Measurements from ENCODE around the gene RNF17. TPM values are rescaled to one million over a fixed set of nuclear protein-coding genes. Genes with fewer than 3 reads are reported as not detected.

RNF17 gene
- total RNA-seq, 1 donor from 2014 or later: not detected

DNA sequence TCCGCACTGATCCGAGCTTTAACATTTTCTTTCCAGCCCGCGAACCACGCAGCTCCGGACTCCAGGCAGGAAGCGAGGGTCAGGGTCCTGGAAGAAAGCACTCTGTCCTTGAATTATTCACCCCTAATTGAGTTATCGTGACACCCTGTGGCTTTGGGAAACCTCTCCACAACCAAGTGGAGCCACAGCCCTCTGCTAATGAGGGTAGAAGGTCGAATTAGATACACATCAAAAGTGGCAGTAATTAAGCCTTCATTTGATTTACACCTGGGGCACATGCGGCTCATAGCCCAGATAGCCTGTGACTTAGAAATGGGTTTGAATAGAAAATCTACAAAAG lies 15.9 kb upstream of the RNF17 start:
- no peaks in the 10 kb centered on the region for H3K9me3 ChIP-seq
- no peak overlapping the region for H3K27ac ChIP-seq
- ATAC-seq: no peak
- H3K27me3 ChIP-seq (ENCODE audit: low read depth): peaks cover 55% of the 10 kb centered on the region
- DNase-seq: no peak
- peaks cover 9% of the 10 kb centered on the region for H3K4me1 ChIP-seq
- no peaks in the 10 kb centered on the region for H3K36me3 ChIP-seq
- peak overlapping the region; percentile 42 for H3K4me3 ChIP-seq
- intact Hi-C loops (cut with DNase I): no loop called here
- TF ChIP-seq, protein P1, sequence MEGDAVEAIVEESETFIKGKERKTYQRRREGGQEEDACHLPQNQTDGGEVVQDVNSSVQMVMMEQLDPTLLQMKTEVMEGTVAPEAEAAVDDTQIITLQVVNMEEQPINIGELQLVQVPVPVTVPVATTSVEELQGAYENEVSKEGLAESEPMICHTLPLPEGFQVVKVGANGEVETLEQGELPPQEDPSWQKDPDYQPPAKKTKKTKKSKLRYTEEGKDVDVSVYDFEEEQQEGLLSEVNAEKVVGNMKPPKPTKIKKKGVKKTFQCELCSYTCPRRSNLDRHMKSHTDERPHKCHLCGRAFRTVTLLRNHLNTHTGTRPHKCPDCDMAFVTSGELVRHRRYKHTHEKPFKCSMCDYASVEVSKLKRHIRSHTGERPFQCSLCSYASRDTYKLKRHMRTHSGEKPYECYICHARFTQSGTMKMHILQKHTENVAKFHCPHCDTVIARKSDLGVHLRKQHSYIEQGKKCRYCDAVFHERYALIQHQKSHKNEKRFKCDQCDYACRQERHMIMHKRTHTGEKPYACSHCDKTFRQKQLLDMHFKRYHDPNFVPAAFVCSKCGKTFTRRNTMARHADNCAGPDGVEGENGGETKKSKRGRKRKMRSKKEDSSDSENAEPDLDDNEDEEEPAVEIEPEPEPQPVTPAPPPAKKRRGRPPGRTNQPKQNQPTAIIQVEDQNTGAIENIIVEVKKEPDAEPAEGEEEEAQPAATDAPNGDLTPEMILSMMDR (IDR thresholded peaks at IDR 0.05): no peak

GRCh38 chr13:24759197-24759596 lies 4.8 kb upstream of the RNF17 start:
- H3K27me3 ChIP-seq (ENCODE audit: low read depth): no peaks in the 10 kb centered on the region
- no peaks in the 10 kb centered on the region for H3K9me3 ChIP-seq
- H3K4me1 ChIP-seq: no peaks in the 10 kb centered on the region
- DNase-seq (no peak), ATAC-seq (no peak)
- intact Hi-C loops (cut with DNase I): no loop called here
- no peak overlapping the region for H3K4me3 ChIP-seq
- H3K27ac ChIP-seq: no peak overlapping the region
- TF ChIP-seq, protein P1 (IDR thresholded peaks at IDR 0.05): no peak
- no peaks in the 10 kb centered on the region for H3K36me3 ChIP-seq

DNA sequence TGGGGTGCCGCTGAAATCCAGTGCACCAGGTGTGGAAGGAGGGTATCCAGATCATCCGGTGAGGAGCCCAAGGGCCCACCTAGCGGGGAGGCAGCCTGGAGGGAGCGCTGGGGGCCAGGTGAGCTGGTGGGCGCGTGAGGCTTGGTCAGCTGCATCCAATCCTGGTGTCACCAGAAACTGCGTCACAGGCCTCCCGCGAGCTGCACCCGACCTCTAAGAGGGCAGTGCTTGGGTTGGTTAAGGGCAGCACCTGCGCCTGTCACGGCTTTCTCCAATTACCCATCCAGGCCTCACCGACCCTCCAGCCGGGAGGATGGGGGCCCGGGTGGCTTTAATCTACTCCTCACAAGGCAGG lies 284 bp downstream of the RNF17 start:
- Histone ChIP-seq H3K4me3 (no peak overlapping the region), H3K4me1 (no peaks in the 10 kb centered on the region), H3K36me3 (no peaks in the 10 kb centered on the region), H3K9me3 (no peaks in the 10 kb centered on the region), H3K27me3 (ENCODE audit: low read depth) (no peaks in the 10 kb centered on the region), H3K27ac (no peak overlapping the region)
- TF ChIP-seq, protein P1 (IDR thresholded peaks at IDR 0.05): no peak
- ATAC-seq: no peak
- no peak for DNase-seq
- intact Hi-C loops (cut with DNase I): no loop called here

DNA sequence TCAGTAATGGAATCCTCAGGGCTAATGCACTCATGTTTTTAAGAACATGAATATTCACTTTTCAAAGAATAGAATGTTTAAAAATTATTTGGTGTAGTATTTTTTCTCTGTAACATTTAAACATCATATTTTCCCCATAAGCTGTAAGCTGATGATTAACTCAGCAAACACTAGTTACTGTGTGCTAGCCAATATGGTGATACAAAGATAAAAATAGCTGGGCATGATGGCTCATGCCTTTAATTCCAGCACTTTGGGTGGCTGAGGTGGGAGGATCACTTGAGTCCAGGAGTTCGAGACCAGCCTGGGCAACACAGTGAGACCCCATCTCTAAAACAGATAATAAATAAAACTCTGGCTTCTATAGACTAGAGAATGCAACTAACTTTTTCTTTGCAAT lies 13.2 kb downstream of the RNF17 start:
- Histone ChIP-seq H3K4me1 (no peaks in the 10 kb centered on the region), H3K27ac (no peak overlapping the region), H3K36me3 (no peaks in the 10 kb centered on the region), H3K4me3 (no peak overlapping the region), H3K27me3 (ENCODE audit: low read depth) (no peaks in the 10 kb centered on the region), H3K9me3 (no peaks in the 10 kb centered on the region)
- intact Hi-C loops (cut with DNase I): no loop called here
- ATAC-seq (no peak), DNase-seq (no peak)
- TF ChIP-seq, protein P1 (IDR thresholded peaks at IDR 0.05): no peak

- H3K36me3 ChIP-seq: no peaks in the 10 kb centered on the region
- intact Hi-C loops (cut with DNase I): no loop called here
- TF ChIP-seq, protein P1 (IDR thresholded peaks at IDR 0.05): no peak
- no peaks in the 10 kb centered on the region for H3K27me3 ChIP-seq (ENCODE audit: low read depth)
- peaks cover 6% of the 10 kb centered on the region for H3K9me3 ChIP-seq
- ATAC-seq (no peak), DNase-seq (no peak)
- no peaks in the 10 kb centered on the region for H3K4me1 ChIP-seq
- H3K27ac ChIP-seq: no peak overlapping the region
- H3K4me3 ChIP-seq: no peak overlapping the region
Measured at GRCh38 chr13:24784319-24784718, 20.4 kb downstream of the RNF17 start.

DNA sequence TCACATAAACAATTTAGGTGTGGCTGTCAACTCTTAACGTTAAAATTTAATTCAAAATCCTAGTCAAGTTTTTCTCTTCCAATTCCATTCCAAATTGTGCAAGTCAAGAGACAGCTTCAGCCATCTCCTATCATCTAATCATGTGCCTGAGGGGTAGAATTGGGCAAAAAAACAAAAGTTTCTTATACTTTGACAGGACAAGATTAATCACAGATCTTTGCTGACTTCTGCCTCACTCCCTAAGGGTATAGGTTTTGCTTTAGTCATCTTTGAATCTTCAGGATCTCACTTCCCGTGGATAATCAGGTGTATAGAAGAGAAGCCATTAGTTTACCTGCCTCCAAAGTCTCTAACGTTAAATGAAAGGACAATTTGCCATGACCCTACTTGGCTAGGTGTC lies 24.6 kb downstream of the RNF17 start:
- TF ChIP-seq, protein P1 (IDR thresholded peaks at IDR 0.05): no peak
- DNase-seq: no peak

More for the DNA sequence above, 24.6 kb downstream of the RNF17 start:
- H3K36me3 ChIP-seq: no peaks in the 10 kb centered on the region
- H3K4me3 ChIP-seq: no peak overlapping the region
- H3K4me1 ChIP-seq: no peaks in the 10 kb centered on the region
- no peak overlapping the region for H3K27ac ChIP-seq
- no peak for ATAC-seq
- peaks cover 6% of the 10 kb centered on the region for H3K9me3 ChIP-seq
- no peaks in the 10 kb centered on the region for H3K27me3 ChIP-seq (ENCODE audit: low read depth)
- intact Hi-C loops (cut with DNase I): no loop called here

All from lower lobe of right lung (tissue), 2 donors.